ENCODE results near the gene SPA17. TPM values are rescaled to one million over a fixed set of nuclear protein-coding genes. Genes with fewer than 3 reads are reported as not detected.

Gene SPA17
- total RNA-seq, 1 donor from 2014 or later: 1.7 TPM

DNA sequence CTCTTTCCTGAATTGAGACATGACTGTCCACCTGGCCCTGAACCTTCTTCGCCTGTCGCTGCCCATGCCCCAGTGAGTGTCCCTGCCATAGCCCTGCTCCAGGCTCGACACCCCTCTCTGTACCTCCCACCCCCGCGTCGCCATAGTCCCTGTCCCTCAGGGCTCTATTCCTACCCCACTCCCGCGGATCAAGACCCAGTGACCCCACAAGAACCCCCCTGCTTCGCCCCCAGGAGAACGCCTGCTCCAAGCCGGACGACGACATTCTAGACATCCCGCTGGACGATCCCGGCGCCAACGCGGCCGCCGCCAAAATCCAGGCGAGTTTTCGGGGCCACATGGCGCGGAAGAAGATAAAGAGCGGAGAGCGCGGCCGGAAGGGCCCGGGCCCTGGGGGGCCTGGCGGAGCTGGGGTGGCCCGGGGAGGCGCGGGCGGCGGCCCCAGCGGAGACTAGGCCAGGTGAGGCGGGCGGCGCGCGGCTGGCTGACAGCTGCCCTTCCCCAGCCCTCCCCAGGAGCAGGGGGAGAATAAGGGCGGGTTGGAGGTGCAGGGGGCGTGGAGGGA lies 71.6 kb downstream of the SPA17 start:
- DNase-seq (ENCODE audit: extremely low spot score in 2 of 2): no peak
- H3K36me3 ChIP-seq: no peaks in the 10 kb centered on the region
- TF ChIP-seq POLR2AphosphoS5 (IDR thresholded peaks at IDR 0.05; ENCODE audit: insufficient read depth in 1 of 2, low read depth in 1 of 2) (no peak), POLR2A (IDR thresholded peaks at IDR 0.05) (no peak)
- TF ChIP-seq, protein P1, sequence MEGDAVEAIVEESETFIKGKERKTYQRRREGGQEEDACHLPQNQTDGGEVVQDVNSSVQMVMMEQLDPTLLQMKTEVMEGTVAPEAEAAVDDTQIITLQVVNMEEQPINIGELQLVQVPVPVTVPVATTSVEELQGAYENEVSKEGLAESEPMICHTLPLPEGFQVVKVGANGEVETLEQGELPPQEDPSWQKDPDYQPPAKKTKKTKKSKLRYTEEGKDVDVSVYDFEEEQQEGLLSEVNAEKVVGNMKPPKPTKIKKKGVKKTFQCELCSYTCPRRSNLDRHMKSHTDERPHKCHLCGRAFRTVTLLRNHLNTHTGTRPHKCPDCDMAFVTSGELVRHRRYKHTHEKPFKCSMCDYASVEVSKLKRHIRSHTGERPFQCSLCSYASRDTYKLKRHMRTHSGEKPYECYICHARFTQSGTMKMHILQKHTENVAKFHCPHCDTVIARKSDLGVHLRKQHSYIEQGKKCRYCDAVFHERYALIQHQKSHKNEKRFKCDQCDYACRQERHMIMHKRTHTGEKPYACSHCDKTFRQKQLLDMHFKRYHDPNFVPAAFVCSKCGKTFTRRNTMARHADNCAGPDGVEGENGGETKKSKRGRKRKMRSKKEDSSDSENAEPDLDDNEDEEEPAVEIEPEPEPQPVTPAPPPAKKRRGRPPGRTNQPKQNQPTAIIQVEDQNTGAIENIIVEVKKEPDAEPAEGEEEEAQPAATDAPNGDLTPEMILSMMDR (IDR thresholded peaks at IDR 0.05): no peak
- H3K4me3 ChIP-seq: peak overlapping the region; percentile 48 to 55
- no peak overlapping the region for H3K27ac ChIP-seq
- intact Hi-C loops (cut with DNase I): loop anchor here (5.0 kb wide), 1 partner anchor 73 kb away; the partner anchor contains the start of genes SIAE and SPA17
- H3K9me3 ChIP-seq: no peaks in the 10 kb centered on the region
- H3K27me3 ChIP-seq: no peaks in the 10 kb centered on the region
- peaks cover 29% of the 10 kb centered on the region for H3K4me1 ChIP-seq

DNA sequence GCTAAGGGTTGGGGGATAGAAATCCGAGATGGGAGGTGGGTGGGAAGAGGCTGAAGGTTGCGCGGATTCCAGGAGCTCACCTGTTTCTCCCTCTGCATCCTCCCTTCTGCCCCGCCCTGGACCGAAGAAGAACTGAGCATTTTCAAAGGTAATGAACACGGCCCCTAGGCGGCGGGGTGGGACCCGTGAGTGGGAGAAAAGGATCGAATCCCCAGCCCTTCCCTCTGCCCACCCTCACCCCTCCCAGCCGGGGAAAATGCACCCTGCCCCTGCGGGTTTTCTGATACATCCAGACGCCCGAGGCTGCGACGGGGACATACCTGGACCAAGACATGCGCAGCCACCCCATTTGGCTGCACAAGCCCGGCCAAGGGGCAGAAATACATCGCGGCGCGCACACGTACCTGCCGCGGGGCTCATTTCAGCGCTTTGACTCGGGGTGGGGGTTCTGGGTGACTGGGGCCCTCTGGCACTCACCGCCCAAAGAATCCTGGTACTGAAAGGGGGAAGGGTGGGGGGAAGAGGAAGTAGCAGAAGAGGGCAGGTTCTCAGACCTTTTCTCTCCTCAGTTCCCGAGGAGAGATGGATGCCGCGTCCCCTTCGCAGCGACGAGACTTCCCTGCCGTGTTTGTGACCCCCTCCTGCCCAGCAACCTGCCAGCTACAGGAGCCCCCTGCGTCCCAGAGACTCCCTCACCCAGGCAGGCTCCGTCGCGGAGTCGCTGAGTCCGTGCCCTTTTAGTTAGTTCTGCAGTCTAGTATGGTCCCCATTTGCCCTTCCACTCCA lies 72.3 kb downstream of the SPA17 start:
- H3K9me3 ChIP-seq: no peaks in the 10 kb centered on the region
- H3K4me3 ChIP-seq: peak overlapping the region; percentile 48 to 55
- DNase-seq (ENCODE audit: extremely low spot score in 2 of 2): no peak
- no peaks in the 10 kb centered on the region for H3K27me3 ChIP-seq
- peak overlapping the region; percentile 65 for H3K27ac ChIP-seq
- peaks cover 23% of the 10 kb centered on the region for H3K4me1 ChIP-seq
- TF ChIP-seq, protein P1 (IDR thresholded peaks at IDR 0.05): no peak
- TF ChIP-seq POLR2A (IDR thresholded peaks at IDR 0.05) (no peak), POLR2AphosphoS5 (IDR thresholded peaks at IDR 0.05; ENCODE audit: insufficient read depth in 1 of 2, low read depth in 1 of 2) (no peak)
- intact Hi-C loops (cut with DNase I): loop anchor here (5.0 kb wide), 1 partner anchor 74 kb away; the partner anchor contains the start of genes SIAE and SPA17
- no peaks in the 10 kb centered on the region for H3K36me3 ChIP-seq

DNA sequence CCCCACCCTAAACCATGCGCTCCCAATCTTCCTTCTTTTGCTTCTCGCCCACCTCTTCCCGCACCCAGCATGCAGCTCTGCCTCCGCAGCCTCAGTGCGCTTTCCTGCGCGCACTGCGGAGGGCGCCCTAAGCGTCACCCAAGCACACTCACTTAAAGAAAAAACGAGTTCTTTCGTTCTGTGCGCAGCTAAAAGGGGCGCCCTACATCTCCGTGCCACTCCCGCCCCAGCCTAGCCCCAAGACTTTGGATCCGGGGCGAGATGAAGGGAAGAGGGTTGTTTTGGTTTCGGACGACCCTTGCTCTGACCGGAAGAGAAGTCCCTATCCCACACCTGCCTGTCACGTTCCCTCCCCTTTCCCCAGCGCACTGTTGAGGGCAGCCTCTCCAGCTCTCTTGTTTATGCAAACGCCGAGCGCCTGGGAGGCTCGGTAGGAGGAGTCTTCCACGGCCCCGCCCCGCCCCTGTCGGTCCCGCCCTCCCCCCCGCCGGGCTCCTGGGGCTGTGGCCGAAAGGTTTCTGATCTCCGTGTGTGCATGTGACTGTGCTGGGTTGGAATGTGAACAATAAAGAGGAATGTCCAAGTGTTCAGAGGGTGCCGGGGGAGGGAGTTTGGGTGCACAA lies 73.0 kb downstream of the SPA17 start:
- DNase-seq (ENCODE audit: extremely low spot score in 2 of 2): no peak
- TF ChIP-seq POLR2A (IDR thresholded peaks at IDR 0.05) (no peak), POLR2AphosphoS5 (IDR thresholded peaks at IDR 0.05; ENCODE audit: insufficient read depth in 1 of 2, low read depth in 1 of 2) (peak in 1 of 2 donors; percentile 76)

More for the DNA sequence above, 73.0 kb downstream of the SPA17 start:
- Histone ChIP-seq H3K9me3 (no peaks in the 10 kb centered on the region), H3K27me3 (no peaks in the 10 kb centered on the region), H3K27ac (peak overlapping the region; percentile 65), H3K4me3 (peak overlapping the region; percentile 48 to 55), H3K36me3 (no peaks in the 10 kb centered on the region), H3K4me1 (peaks cover 22% of the 10 kb centered on the region)
- intact Hi-C loops (cut with DNase I): loop anchor here (5.0 kb wide), 1 partner anchor 74 kb away; the partner anchor contains the start of genes SIAE and SPA17

Small RNA genes within 50 kb of the gene (small RNA-seq; reads per million reads assigned to genes)
- not detected for gene RNA5SP352

Other genes starting within 250 kb of the SPA17 start
- not detected for gene OR8B4, start 249.0 kb upstream of the SPA17 start, total RNA-seq
- gene OR8B8, start 228.2 kb upstream of the SPA17 start, total RNA-seq: not detected
- gene OR8B12, start 130.2 kb upstream of the SPA17 start, total RNA-seq: not detected
- gene OR8A1, start 103.9 kb upstream of the SPA17 start, total RNA-seq: not detected
- gene PANX3, start 62.5 kb upstream of the SPA17 start, total RNA-seq: not detected
- 29.7 TPM for gene TBRG1, start 51.0 kb upstream of the SPA17 start, total RNA-seq
- gene SIAE, start 165 bp upstream of the SPA17 start, total RNA-seq: 10.6 TPM
- gene NRGN, start 66.0 kb downstream of the SPA17 start, total RNA-seq: 0.98 TPM
- gene VSIG2, start 78.4 kb downstream of the SPA17 start, total RNA-seq: 0.74 TPM
- 34.9 TPM for gene ESAM, start 88.4 kb downstream of the SPA17 start, total RNA-seq
- gene MSANTD2, start 126.5 kb downstream of the SPA17 start, total RNA-seq: 9.8 TPM
- gene ROBO3, start 191.5 kb downstream of the SPA17 start, total RNA-seq: 18.9 TPM
- gene ROBO4, start 224.0 kb downstream of the SPA17 start, total RNA-seq: 39.8 TPM
- gene HEPN1, start 245.3 kb downstream of the SPA17 start, total RNA-seq: not detected

Data from vagina (tissue), 2 donors.